Neuron (in vitro differentiated cells): ENCODE data around the gene NOL4L.
A peak's percentile ranks its signal among the peaks of the same experiment; 100 is the strongest.

Experiments used
- H2AFZ ChIP-seq: one replicate; pipeline ENCODE4 v1.6.1; 2013; ENCODE audit warnings: low read depth, mild to moderate bottlenecking, inconsistent platforms, low read length, moderate library complexity
- H3K27me3 ChIP-seq: one replicate; pipeline ENCODE4 v1.6.1; 2013; ENCODE audit warnings: low read length; ENCODE audit not compliant: insufficient read depth
- H3K36me3 ChIP-seq: one replicate; pipeline ENCODE4 v1.6.1; 2013; ENCODE audit warnings: low read length; ENCODE audit not compliant: insufficient read depth
- H3K4me1 ChIP-seq: one replicate; pipeline ENCODE4 v1.6.1; 2013; ENCODE audit warnings: low read length; ENCODE audit not compliant: insufficient read depth
- H3K4me3 ChIP-seq: 2 replicates; pipeline ENCODE4 v1.5.1; 2013; ENCODE audit warnings: mild to moderate bottlenecking, low read length, moderate library complexity
- H3K9me3 ChIP-seq: one replicate; pipeline ENCODE4 v1.6.1; 2013; ENCODE audit warnings: low read length

The NOL4L gene

GRCh38 chr20:32481311-32482142, 103.6 kb downstream of the NOL4L start:
- no peaks in the 10 kb centered on the region for H3K27me3 ChIP-seq
- H2AFZ ChIP-seq = no peak overlapping the region
- peaks cover 58% of the 10 kb centered on the region for H3K4me1 ChIP-seq
- peak overlapping the region; percentile 84 for H3K4me3 ChIP-seq
- H3K36me3 ChIP-seq = no peaks in the 10 kb centered on the region
- no peaks in the 10 kb centered on the region for H3K9me3 ChIP-seq

GRCh38 chr20:32480371-32481241, 104.5 kb downstream of the NOL4L start:
- no peaks in the 10 kb centered on the region for H3K27me3 ChIP-seq
- peaks cover 60% of the 10 kb centered on the region for H3K4me1 ChIP-seq
- H3K9me3 ChIP-seq = no peaks in the 10 kb centered on the region
- no peak overlapping the region for H3K4me3 ChIP-seq
- no peak overlapping the region for H2AFZ ChIP-seq
- H3K36me3 ChIP-seq = no peaks in the 10 kb centered on the region

- no peak overlapping the region for H3K4me3 ChIP-seq
- H3K36me3 ChIP-seq = no peaks in the 10 kb centered on the region
- no peaks in the 10 kb centered on the region for H3K27me3 ChIP-seq
- no peaks in the 10 kb centered on the region for H3K9me3 ChIP-seq
- H2AFZ ChIP-seq = no peak overlapping the region
- peaks cover 62% of the 10 kb centered on the region for H3K4me1 ChIP-seq
Measured at GRCh38 chr20:32479697-32480171, 105.4 kb downstream of the NOL4L start.

DNA sequence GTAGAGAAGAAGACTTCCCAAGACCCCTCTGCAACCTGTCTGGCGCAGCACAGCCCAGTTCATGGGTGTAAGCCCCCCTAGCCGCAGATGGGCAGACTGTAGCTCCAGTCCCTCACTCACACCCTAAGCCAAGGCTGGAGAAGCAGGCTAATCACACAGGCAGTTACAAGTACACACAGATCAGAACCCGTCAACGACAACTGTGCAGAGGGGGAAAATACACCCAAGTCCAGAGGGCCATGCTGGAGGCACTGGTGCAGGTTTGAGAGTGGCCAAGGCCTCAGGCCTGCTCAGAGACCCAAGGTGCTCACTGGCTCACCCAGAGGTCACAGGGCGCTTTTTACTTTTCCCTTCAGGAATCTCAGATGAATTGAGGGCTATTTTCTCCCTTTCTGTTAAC, 106.1 kb downstream of the NOL4L start:
- H3K4me1 ChIP-seq = peaks cover 67% of the 10 kb centered on the region
- no peak overlapping the region for H3K4me3 ChIP-seq
- H3K27me3 ChIP-seq = no peaks in the 10 kb centered on the region
- H3K36me3 ChIP-seq = no peaks in the 10 kb centered on the region
- H3K9me3 ChIP-seq = no peaks in the 10 kb centered on the region
- H2AFZ ChIP-seq = no peak overlapping the region

- peaks cover 2% of the 10 kb centered on the region for H3K36me3 ChIP-seq
- peaks cover 71% of the 10 kb centered on the region for H3K4me1 ChIP-seq
- H3K9me3 ChIP-seq = no peaks in the 10 kb centered on the region
- no peak overlapping the region for H2AFZ ChIP-seq
- no peak overlapping the region for H3K4me3 ChIP-seq
- no peaks in the 10 kb centered on the region for H3K27me3 ChIP-seq
Measured at GRCh38 chr20:32478576-32478975, 106.6 kb downstream of the NOL4L start.

DNA sequence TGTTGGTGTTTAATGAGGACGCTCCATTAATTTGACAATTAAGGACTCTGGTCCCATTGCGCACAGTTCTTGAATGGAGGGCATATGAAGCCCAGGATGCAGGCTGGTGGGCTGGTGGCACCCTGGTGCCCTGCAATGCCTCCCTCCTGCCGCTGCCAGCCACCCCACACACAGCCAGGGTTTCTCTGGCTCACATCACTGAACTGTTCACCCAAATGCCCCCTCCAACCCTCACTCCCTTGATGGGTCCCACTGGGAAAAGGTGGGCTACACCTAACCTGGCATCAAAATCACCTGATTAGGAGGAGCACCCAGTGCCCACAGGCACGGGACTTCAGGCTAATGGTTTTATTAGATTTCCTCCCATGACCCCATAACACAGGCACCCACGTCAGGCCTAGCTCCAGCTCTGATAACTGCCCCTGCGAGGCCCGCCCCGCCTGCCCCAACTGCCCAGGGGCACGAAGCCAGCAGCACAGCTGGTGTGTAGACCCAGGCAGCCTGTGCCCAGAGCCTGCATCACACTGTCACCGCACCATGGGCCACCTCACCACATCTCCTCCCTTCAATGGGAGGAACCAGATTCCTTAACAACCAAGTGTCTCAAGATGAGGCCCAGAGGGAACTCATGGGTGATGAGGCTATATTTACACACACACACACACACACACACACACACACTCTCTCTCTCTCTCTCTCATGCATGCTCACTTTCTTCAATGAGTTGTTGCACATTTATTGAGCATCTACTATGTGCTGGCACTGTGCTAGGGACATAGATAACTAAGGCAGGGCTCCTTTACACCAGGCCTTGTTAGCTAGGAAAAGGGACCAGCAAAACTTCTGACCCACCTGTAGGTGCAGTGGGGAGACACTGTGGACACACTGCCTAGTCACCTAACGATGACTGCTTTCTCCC, 107.3 kb downstream of the NOL4L start:
- H3K4me1 ChIP-seq = peaks cover 78% of the 10 kb centered on the region
- H3K36me3 ChIP-seq = peaks cover 7% of the 10 kb centered on the region
- H3K4me3 ChIP-seq = no peak overlapping the region
- H3K9me3 ChIP-seq = no peaks in the 10 kb centered on the region
- no peaks in the 10 kb centered on the region for H3K27me3 ChIP-seq
- H2AFZ ChIP-seq = no peak overlapping the region

DNA sequence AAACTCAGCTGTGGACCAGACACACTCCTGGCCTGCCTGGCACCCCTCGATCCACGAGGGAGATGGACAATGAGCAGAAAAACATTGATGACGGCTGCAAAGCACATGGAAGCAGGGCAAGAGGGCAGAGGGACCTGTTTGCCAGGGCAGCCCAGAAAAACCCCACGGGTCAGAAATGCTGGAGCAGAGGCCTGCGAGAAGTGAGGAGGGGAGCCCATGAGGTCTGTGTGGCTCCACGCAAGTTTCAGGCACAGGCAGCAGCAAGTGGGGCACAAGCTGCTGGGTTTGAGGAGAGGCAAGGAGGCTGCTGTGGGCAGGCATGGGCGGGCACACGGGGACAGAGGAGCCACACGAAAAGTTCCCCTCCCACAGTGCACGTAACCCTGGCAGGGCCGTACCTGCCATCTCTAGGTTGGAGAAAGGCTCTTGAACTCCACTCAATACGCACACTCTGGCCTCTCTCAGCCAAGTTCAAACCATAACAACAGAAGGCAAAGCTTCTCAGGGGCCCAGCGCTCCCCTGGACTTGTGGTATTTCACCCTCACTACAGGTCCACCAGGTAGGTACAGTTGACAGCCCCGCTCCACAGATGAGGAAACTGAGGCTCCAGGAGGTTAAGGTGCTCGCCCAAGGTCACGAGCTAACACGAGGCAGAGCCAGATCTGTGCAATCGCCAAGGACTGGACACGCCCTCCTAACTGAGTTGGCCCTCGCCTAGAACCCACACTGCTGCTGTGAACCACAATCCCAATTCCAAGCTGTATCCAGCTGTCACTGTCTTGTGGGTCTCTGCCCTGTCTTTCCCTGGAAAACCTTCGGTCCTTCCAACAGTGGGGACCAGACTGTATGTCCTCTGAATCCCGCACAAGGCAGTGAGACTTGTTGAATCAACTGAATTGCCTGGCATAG, 108.2 kb downstream of the NOL4L start:
- Histone ChIP-seq H3K4me3 (no peak overlapping the region), H3K4me1 (peaks cover 79% of the 10 kb centered on the region), H2AFZ (no peak overlapping the region), H3K36me3 (peaks cover 15% of the 10 kb centered on the region), H3K9me3 (no peaks in the 10 kb centered on the region), H3K27me3 (no peaks in the 10 kb centered on the region)

DNA sequence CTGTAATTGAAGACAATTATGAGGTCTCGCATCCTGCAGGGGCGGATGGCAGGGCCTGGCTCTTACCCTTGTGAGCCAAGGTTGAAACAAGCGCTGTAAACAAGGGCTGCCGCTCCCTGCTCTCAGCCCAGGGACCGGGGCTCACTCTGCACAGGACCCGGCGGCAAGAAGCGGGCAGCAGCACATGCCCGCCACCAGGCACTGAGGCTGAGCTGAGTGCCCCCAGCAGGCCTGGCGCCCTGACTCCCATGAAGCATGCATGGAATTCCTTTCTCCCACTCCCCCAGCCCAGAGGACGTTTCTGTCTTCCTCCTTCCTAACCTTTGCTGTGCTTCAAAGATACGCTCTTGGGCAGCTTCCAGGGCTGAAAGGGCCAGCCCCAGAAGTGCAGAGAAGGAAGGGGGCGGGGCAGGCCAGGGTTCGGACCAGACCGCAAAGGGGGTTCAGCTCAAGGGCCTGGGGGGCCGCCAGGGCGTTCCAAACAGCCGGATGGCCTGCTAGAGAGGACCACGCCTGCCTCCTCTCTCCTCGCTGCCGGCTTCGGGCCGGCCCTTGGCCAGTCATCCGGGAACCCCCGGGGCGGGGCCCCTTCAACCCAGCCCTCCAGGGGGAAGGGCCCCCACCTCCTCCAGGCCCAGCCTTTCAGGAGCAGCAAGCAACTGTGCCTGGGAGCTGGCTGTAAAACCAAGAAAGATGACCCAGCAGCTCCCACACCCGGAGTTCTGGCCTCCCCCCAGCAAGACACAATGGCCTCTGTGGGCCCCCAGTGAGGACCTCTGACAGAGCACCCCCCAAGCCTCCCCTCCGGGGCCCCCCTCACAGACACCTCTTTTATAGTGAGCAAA, 109.9 kb downstream of the NOL4L start:
- peak overlapping the region; percentile 48 for H3K4me3 ChIP-seq
- H2AFZ ChIP-seq = no peak overlapping the region
- peaks cover 62% of the 10 kb centered on the region for H3K4me1 ChIP-seq
- H3K36me3 ChIP-seq = peaks cover 31% of the 10 kb centered on the region
- H3K9me3 ChIP-seq = no peaks in the 10 kb centered on the region
- H3K27me3 ChIP-seq = no peaks in the 10 kb centered on the region

DNA sequence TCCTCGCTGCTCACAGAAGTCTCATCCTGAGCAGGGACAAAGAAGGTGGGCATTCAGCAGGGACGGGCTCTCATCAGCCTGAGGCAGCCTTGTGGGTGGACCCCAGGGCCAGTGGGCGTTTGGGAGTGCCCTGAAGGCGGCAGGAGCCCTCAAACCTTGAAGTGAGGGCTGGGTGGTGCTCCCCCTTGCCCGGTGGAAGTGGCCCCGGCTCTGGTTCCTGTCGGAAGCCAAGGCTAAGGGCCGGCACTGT, 110.5 kb downstream of the NOL4L start:
- Histone ChIP-seq H2AFZ (no peak overlapping the region), H3K9me3 (no peaks in the 10 kb centered on the region), H3K4me1 (peaks cover 58% of the 10 kb centered on the region), H3K36me3 (peaks cover 35% of the 10 kb centered on the region), H3K4me3 (peak overlapping the region; percentile 48), H3K27me3 (no peaks in the 10 kb centered on the region)

DNA sequence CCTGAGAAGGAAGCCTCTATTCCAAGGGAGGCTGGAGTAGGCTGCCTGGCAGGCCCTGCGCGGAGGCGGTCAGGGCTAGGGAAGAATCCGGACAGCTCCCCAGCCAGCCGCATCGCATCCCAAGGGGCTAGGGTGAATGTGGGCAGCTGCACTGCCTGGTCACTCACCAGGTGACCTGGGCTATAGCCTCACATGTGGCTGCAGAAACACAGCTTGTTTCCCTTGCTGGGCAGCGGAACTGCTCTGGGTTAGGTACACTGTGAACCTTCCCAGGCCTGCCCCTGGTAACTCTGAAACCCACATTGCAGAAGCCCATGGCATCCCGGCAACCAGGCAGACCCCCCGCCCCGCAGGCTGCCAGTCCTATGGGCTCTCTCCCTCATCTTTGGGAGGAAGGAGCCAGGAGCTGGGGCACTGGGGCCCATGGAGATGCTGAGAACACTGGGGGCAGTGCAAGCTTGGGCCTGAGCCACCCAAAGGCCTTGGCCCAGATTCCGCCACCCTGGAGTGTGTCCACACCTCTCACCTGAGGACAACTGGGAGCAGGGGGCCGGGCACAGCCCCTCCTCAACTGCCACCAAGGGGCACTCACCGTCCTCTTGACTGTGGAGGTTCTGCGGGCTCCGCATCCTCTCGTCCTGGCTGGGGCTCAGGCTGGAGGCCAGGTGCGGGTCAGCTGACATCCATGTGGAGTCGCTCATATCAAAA, 111.0 kb downstream of the NOL4L start:
- H3K27me3 ChIP-seq = no peaks in the 10 kb centered on the region
- H3K4me3 ChIP-seq = peak overlapping the region; percentile 48
- peaks cover 35% of the 10 kb centered on the region for H3K36me3 ChIP-seq
- H2AFZ ChIP-seq = no peak overlapping the region
- peaks cover 55% of the 10 kb centered on the region for H3K4me1 ChIP-seq
- H3K9me3 ChIP-seq = no peaks in the 10 kb centered on the region
